Loucy (cell line): ENCODE measurements around the gene HIP1.

Experiments
- EZH2phosphoT487 ChIP-seq: fragments of 200-600 bp; IDR thresholded peaks from 2 replicates; pipeline ENCODE4 v1.6.1; 2018; ENCODE audit warnings: antibody characterized with exemption, mild to moderate bottlenecking, moderate library complexity, borderline replicate concordance
- TF ChIP-seq, protein P1 (sequence below): fragments of 200-600 bp; sonication (generic); conservative IDR thresholded peaks from 2 replicates; pipeline ENCODE4 v1.5.1; 2014; ENCODE audit warnings: mild to moderate bottlenecking, antibody characterized with exemption, low read length

DNA sequence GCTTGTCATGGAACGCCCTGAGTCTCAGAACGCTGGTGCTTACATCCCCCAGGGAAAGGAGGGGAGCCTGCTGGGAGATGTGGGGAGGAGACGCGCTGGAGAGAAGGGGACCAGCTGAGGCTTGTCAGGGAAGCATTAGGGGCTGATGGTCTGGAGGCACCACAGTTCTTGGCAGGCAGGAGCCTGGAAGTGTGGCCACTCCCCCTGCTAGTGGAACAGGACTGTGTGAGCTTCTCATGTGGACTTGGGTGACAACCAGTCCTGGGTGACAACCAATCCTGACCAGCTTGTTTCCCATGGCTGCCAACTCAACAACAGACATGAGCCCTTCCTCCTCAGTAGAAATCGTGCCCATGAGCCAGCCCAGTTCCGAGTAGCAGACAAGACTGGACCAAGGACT, 158.8 kb downstream of the HIP1 start:
- TF ChIP-seq, protein P1, sequence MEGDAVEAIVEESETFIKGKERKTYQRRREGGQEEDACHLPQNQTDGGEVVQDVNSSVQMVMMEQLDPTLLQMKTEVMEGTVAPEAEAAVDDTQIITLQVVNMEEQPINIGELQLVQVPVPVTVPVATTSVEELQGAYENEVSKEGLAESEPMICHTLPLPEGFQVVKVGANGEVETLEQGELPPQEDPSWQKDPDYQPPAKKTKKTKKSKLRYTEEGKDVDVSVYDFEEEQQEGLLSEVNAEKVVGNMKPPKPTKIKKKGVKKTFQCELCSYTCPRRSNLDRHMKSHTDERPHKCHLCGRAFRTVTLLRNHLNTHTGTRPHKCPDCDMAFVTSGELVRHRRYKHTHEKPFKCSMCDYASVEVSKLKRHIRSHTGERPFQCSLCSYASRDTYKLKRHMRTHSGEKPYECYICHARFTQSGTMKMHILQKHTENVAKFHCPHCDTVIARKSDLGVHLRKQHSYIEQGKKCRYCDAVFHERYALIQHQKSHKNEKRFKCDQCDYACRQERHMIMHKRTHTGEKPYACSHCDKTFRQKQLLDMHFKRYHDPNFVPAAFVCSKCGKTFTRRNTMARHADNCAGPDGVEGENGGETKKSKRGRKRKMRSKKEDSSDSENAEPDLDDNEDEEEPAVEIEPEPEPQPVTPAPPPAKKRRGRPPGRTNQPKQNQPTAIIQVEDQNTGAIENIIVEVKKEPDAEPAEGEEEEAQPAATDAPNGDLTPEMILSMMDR = no peak
- TF ChIP-seq EZH2phosphoT487 = no peak
